ENCODE data around the gene TAL1. TPM values are rescaled to one million over a fixed set of nuclear protein-coding genes. Genes with fewer than 3 reads are reported as not detected.
"Not testable (repeated sequence)": the region's sequence is repeated elsewhere in the genome, so short reads cannot be mapped to it uniquely, and the experiment has no call there.

The TAL1 gene
- total RNA-seq (6.5 TPM), polyA plus RNA-seq (ENCODE audit: insufficient read depth, low read depth, low replicate concordance) (3.1 TPM)
- long read RNA-seq, donor 1: 0 reads
- long read RNA-seq, donor 2: 0 reads
- long read RNA-seq, donor 3, partial matches to known transcripts: 0 of 1 reads
- long read RNA-seq, donor 3, other reads (novel, unspliced or antisense): 0 of 1 reads
- long read RNA-seq, donor 4: 0 reads
- long read RNA-seq, donor 5: 0 reads
- long read RNA-seq, donor 6, full-length matches to known transcripts: 1 of 1 reads
- long read RNA-seq, donor 6, partial matches to known transcripts: 0 of 1 reads
- long read RNA-seq, donor 6, other reads (novel, unspliced or antisense): 0 of 1 reads
- long read RNA-seq, donor 7, partial matches to known transcripts: 0 of 2 reads
- long read RNA-seq, donor 7, other reads (novel, unspliced or antisense): 2 of 2 reads
- long read RNA-seq, donor 8: 0 reads
- long read RNA-seq, donor 9, partial matches to known transcripts: 0 of 1 reads
- long read RNA-seq, donor 9, other reads (novel, unspliced or antisense): 0 of 1 reads
- long read RNA-seq, donor 10: 0 reads

- peak within 1 kb of the TSS; percentile 2 to 81 (median 3) for H3K9ac ChIP-seq (ENCODE audit: low read length in 3 of 3)
- H3K27ac ChIP-seq (ENCODE audit: low read depth in 2 of 2, low read length in 2 of 2): peak within 1 kb of the TSS; percentile 82 to 89
- H3K27me3 ChIP-seq (ENCODE audit: control insufficient read depth, insufficient read depth, low read length): peaks cover 63% of the 10 kb centered on the region
- peaks cover 0 to 7% (median 0%) of the 10 kb centered on the region in 3 donors for H3K4me1 ChIP-seq (ENCODE audit: control insufficient read depth in 2 of 3, insufficient read depth in 2 of 3, low read depth in 1 of 3, low read length in 3 of 3)
- peak in 4 of 5 donors; percentile 17 to 47 (median 32) for DNase-seq
- peaks cover 0 to 4% (median 0%) of the 10 kb centered on the region in 3 donors for H3K9me3 ChIP-seq (ENCODE audit: control insufficient read depth in 2 of 3, insufficient read depth in 1 of 3, low read length in 3 of 3)
- TF ChIP-seq, protein P1, sequence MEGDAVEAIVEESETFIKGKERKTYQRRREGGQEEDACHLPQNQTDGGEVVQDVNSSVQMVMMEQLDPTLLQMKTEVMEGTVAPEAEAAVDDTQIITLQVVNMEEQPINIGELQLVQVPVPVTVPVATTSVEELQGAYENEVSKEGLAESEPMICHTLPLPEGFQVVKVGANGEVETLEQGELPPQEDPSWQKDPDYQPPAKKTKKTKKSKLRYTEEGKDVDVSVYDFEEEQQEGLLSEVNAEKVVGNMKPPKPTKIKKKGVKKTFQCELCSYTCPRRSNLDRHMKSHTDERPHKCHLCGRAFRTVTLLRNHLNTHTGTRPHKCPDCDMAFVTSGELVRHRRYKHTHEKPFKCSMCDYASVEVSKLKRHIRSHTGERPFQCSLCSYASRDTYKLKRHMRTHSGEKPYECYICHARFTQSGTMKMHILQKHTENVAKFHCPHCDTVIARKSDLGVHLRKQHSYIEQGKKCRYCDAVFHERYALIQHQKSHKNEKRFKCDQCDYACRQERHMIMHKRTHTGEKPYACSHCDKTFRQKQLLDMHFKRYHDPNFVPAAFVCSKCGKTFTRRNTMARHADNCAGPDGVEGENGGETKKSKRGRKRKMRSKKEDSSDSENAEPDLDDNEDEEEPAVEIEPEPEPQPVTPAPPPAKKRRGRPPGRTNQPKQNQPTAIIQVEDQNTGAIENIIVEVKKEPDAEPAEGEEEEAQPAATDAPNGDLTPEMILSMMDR (IDR thresholded peaks at IDR 0.05; ENCODE audit: borderline replicate concordance, extremely low read depth, insufficient read depth): no peak
- no peak for FAIRE-seq
- H3K4me3 ChIP-seq (ENCODE audit: low read length in 3 of 3): peak within 1 kb of the TSS; percentile 23 to 68 (median 55)
- intact Hi-C loops (cut with DNase I): no loop called here
- no peaks in the 10 kb centered on the region for H3K36me3 ChIP-seq (ENCODE audit: control insufficient read depth in 2 of 3, insufficient read depth in 3 of 3, low read length in 3 of 3)
Measured at GRCh38 chr1:47232187-47232874, at the start of gene TAL1. Gene TAL1, minus strand, starts transcription at chr1:47232225. Its CDS starts 6,337 bp downstream, at chr1:47225888.

DNA sequence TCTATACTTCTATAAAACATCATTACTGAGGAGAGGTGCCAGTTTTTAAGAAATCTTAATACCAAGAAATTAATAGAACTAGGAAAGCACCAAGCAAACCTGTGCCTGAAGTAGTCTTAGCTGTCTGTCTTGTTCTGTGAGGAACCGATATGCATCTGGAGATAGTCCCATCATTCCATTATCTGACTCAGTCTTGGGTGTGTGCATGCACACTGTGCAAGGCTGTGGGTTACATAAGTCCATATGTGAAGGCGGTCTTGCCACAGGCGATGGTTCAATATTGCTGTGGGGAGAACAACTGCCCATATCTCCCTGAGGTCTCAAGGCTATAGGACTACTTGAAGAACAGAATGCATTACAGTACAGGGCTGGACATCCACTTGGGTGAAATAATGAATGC lies 48.1 kb upstream of the TAL1 start:
- H3K9me3 ChIP-seq (ENCODE audit: control insufficient read depth in 2 of 3, insufficient read depth in 1 of 3, low read length in 3 of 3): no peaks in the 10 kb centered on the region
- H3K27ac ChIP-seq (ENCODE audit: low read depth in 2 of 2, low read length in 2 of 2): no peak overlapping the region
- no peak for DNase-seq
- H3K9ac ChIP-seq (ENCODE audit: low read length in 3 of 3): no peak overlapping the region
- intact Hi-C loops (cut with DNase I): no loop called here
- TF ChIP-seq, protein P1 (IDR thresholded peaks at IDR 0.05; ENCODE audit: borderline replicate concordance, extremely low read depth, insufficient read depth): no peak
- no peak for FAIRE-seq
- peaks cover 0 to 3% (median 2%) of the 10 kb centered on the region in 3 donors for H3K4me1 ChIP-seq (ENCODE audit: control insufficient read depth in 2 of 3, insufficient read depth in 2 of 3, low read depth in 1 of 3, low read length in 3 of 3)
- H3K36me3 ChIP-seq (ENCODE audit: control insufficient read depth in 2 of 3, insufficient read depth in 3 of 3, low read length in 3 of 3): no peaks in the 10 kb centered on the region
- H3K27me3 ChIP-seq (ENCODE audit: control insufficient read depth, insufficient read depth, low read length): no peaks in the 10 kb centered on the region
- H3K4me3 ChIP-seq (ENCODE audit: low read length in 3 of 3): no peak overlapping the region

DNA sequence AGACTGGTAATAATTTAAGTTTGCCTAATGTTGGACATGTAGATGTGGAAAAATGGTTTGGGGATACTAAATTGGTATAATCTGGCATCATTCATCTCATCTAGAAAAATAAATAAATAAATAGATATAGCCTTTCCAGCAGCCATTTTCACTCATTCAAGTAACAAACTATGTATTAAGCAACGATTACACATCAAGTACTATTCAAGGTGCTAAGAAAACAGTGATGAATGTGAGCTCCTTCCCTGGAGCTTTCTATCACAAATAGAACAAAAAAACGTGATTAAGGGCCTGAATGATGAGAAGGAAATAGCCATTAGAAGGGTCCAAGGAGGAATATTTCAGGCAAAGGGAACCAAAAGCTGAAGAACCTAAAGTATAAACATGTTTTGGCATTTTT lies 44.8 kb upstream of the TAL1 start:
- DNase-seq (no peak), FAIRE-seq (no peak)
- TF ChIP-seq, protein P1 (IDR thresholded peaks at IDR 0.05; ENCODE audit: borderline replicate concordance, extremely low read depth, insufficient read depth): no peak
- Histone ChIP-seq H3K4me1 (ENCODE audit: control insufficient read depth in 2 of 3, insufficient read depth in 2 of 3, low read depth in 1 of 3, low read length in 3 of 3) (peaks cover 0 to 3% (median 0%) of the 10 kb centered on the region in 3 donors), H3K27ac (ENCODE audit: low read depth in 2 of 2, low read length in 2 of 2) (no peak overlapping the region), H3K9ac (ENCODE audit: low read length in 3 of 3) (no peak overlapping the region), H3K27me3 (ENCODE audit: control insufficient read depth, insufficient read depth, low read length) (no peaks in the 10 kb centered on the region), H3K4me3 (ENCODE audit: low read length in 3 of 3) (no peak overlapping the region), H3K9me3 (ENCODE audit: control insufficient read depth in 2 of 3, insufficient read depth in 1 of 3, low read length in 3 of 3) (no peaks in the 10 kb centered on the region), H3K36me3 (ENCODE audit: control insufficient read depth in 2 of 3, insufficient read depth in 3 of 3, low read length in 3 of 3) (no peaks in the 10 kb centered on the region)
- intact Hi-C loops (cut with DNase I): no loop called here

- DNase-seq; FAIRE-seq; H3K36me3 ChIP-seq (ENCODE audit: control insufficient read depth in 2 of 3, insufficient read depth in 3 of 3, low read length in 3 of 3); H3K27me3 ChIP-seq (ENCODE audit: control insufficient read depth, insufficient read depth, low read length); H3K4me3 ChIP-seq (ENCODE audit: low read length in 3 of 3); H3K9ac ChIP-seq (ENCODE audit: low read length in 3 of 3); H3K4me1 ChIP-seq (ENCODE audit: control insufficient read depth in 2 of 3, insufficient read depth in 2 of 3, low read depth in 1 of 3, low read length in 3 of 3); H3K9me3 ChIP-seq (ENCODE audit: control insufficient read depth in 2 of 3, insufficient read depth in 1 of 3, low read length in 3 of 3); H3K27ac ChIP-seq (ENCODE audit: low read depth in 2 of 2, low read length in 2 of 2); intact Hi-C loops (cut with DNase I): not testable (repeated sequence)
Measured at GRCh38 chr1:47275811-47276210, 43.8 kb upstream of the TAL1 start.

GRCh38 chr1:47265529-47265928 lies 33.5 kb upstream of the TAL1 start:
- H3K36me3 ChIP-seq (ENCODE audit: control insufficient read depth in 2 of 3, insufficient read depth in 3 of 3, low read length in 3 of 3); intact Hi-C loops (cut with DNase I); DNase-seq; FAIRE-seq; H3K27ac ChIP-seq (ENCODE audit: low read depth in 2 of 2, low read length in 2 of 2); H3K9me3 ChIP-seq (ENCODE audit: control insufficient read depth in 2 of 3, insufficient read depth in 1 of 3, low read length in 3 of 3); H3K27me3 ChIP-seq (ENCODE audit: control insufficient read depth, insufficient read depth, low read length); H3K4me1 ChIP-seq (ENCODE audit: control insufficient read depth in 2 of 3, insufficient read depth in 2 of 3, low read depth in 1 of 3, low read length in 3 of 3); H3K4me3 ChIP-seq (ENCODE audit: low read length in 3 of 3); H3K9ac ChIP-seq (ENCODE audit: low read length in 3 of 3): not testable (repeated sequence)

Data from kidney (tissue), 22 donors.